Subcutaneous abdominal adipose tissue (tissue), 5 donors: Measurements from ENCODE around the gene EBF3.

ENCODE experiments used
- H3K27ac ChIP-seq: one replicate; pipeline ENCODE4 v1.7.0; 2013; ENCODE audit warnings: low read depth, mild to moderate bottlenecking, inconsistent platforms, low read length, moderate library complexity
- H3K27me3 ChIP-seq, 5 donors: one replicate each; pipeline ENCODE4 v1.7.0; 2013; ENCODE audit warnings: low read length in 5 of 5, inconsistent platforms in 1 of 5; ENCODE audit not compliant: control insufficient read depth in 5 of 5, insufficient read depth in 4 of 5
- H3K36me3 ChIP-seq, 5 donors: one replicate each; pipeline ENCODE4 v1.7.0; 2013; ENCODE audit warnings: low read length in 5 of 5; ENCODE audit not compliant: control insufficient read depth in 5 of 5, insufficient read depth in 5 of 5
- H3K4me1 ChIP-seq, 5 donors: one replicate each; pipeline ENCODE4 v1.7.0; 2013; ENCODE audit warnings: low read length in 5 of 5, mild to moderate bottlenecking in 3 of 5, moderate library complexity in 1 of 5; ENCODE audit not compliant: control insufficient read depth in 5 of 5, insufficient read depth in 5 of 5
- H3K4me3 ChIP-seq, 5 donors: one replicate each; pipeline ENCODE4 v1.7.0; 2013; ENCODE audit warnings: low read length in 5 of 5, low read depth in 1 of 5
- H3K9ac ChIP-seq, 5 donors: one replicate each; pipeline ENCODE4 v1.7.0; 2013; ENCODE audit warnings: low read length in 5 of 5, mild to moderate bottlenecking in 4 of 5, moderate library complexity in 3 of 5
- H3K9me3 ChIP-seq, 5 donors: one replicate each; pipeline ENCODE4 v1.7.0; 2013; ENCODE audit warnings: low read length in 5 of 5; ENCODE audit not compliant: control insufficient read depth in 5 of 5
- donor health status: healthy.
- donor health status: healthy.
- donor health status: healthy.
- donor health status: healthy.
- donor health status: healthy.

Gene EBF3

GRCh38 chr10:129912986-129913695 is 50.9 kb downstream of the EBF3 start:
- Histone ChIP-seq H3K9ac (no peak overlapping the region), H3K36me3 (peaks cover 0 to 5% (median 0%) of the 10 kb centered on the region in 5 donors), H3K9me3 (no peaks in the 10 kb centered on the region), H3K27me3 (no peaks in the 10 kb centered on the region), H3K27ac (no peak overlapping the region), H3K4me3 (no peak overlapping the region), H3K4me1 (peaks cover 4 to 54% (median 39%) of the 10 kb centered on the region in 5 donors)

DNA sequence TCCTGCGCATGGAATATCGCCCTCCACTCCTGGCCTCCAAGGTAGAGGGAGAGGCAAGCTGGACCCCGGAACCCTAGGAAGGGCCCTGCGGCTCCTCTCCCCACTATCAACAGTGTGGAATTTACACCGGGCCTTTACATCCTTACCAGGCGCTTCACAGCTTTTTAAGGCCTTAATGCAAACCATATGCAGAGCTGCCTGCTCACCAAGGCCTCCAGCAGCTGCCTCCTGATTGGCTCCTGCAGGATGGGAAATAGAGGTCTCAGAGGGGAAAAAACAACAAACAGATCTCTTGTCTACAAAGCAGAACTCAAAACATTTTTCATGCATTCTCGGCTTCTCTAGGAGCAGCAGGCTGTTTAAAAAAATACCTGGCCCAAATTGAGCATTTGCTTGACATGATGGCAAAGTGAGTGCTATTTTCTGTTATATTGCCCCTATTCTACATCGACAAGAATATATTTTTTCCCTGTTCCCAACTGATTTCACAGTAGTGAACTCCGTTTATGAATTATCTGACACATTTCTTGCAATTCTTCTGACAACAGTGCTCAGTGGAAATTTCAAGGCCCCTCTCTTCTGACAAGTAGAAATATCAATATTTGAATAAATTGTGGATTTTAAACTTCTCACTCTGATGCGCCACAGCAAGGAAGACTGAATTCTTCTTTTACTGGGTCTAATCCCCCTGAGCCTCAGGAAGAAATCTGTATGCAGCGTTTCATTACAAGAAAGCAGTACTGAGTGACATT is 51.7 kb downstream of the EBF3 start:
- H3K9me3 ChIP-seq, result no peaks in the 10 kb centered on the region
- no peak overlapping the region for H3K27ac ChIP-seq
- no peak overlapping the region for H3K4me3 ChIP-seq
- H3K27me3 ChIP-seq, result no peaks in the 10 kb centered on the region
- H3K4me1 ChIP-seq, result peaks cover 4 to 54% (median 39%) of the 10 kb centered on the region in 5 donors
- H3K9ac ChIP-seq, result no peak overlapping the region
- peaks cover 0 to 5% (median 0%) of the 10 kb centered on the region in 5 donors for H3K36me3 ChIP-seq

DNA sequence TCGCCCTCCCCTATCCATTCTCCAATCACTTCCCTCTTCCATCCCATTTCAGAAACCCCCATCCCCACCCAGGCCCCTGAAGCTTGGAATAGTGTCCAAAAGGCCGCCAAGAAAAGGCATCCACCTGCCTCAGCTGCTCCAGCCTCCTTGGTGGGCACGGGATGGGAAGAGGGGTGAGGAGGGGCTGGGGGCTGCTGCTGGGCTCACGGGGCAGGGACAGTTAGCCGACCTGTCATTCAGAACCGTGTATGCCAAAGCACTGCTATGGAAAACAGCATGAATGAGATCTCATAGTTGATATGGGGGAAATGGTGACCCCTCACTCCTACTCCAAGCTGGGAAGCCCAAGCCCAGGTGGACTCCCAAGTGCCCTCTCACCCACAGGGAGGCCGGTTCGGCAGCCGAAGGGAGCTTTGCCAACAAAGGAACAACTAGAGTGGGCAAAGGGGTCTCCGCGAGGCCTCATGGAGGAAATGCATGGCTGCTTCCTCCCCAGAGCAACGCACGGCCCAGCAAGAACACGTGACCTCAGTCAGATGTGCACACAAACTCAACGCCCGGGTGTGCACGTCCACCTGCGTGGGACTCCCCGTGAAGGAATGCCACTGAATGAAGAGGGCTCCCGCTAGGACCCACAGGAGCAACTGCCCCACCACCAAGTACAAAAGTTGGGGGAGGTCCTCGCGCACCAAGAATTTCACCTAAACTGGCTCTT is 52.5 kb downstream of the EBF3 start:
- Histone ChIP-seq H3K36me3 (peaks cover 0 to 5% (median 0%) of the 10 kb centered on the region in 5 donors), H3K27me3 (no peaks in the 10 kb centered on the region), H3K9me3 (no peaks in the 10 kb centered on the region), H3K27ac (no peak overlapping the region), H3K4me3 (no peak overlapping the region), H3K9ac (no peak overlapping the region), H3K4me1 (peaks cover 4 to 52% (median 35%) of the 10 kb centered on the region in 5 donors)

GRCh38 chr10:129910861-129911260 is 53.2 kb downstream of the EBF3 start:
- H3K9ac ChIP-seq, result no peak overlapping the region
- H3K9me3 ChIP-seq, result no peaks in the 10 kb centered on the region
- H3K4me3 ChIP-seq, result no peak overlapping the region

GRCh38 chr10:129909531-129910256 is 54.4 kb downstream of the EBF3 start:
- Histone ChIP-seq H3K9me3 (no peaks in the 10 kb centered on the region), H3K27me3 (no peaks in the 10 kb centered on the region)

More at GRCh38 chr10:129910861-129911260, 53.2 kb downstream of the EBF3 start:
- Histone ChIP-seq H3K27ac (no peak overlapping the region), H3K27me3 (no peaks in the 10 kb centered on the region), H3K4me1 (peaks cover 3 to 45% (median 27%) of the 10 kb centered on the region in 5 donors), H3K36me3 (peaks cover 0 to 5% (median 0%) of the 10 kb centered on the region in 5 donors)

GRCh38 chr10:129909080-129909479 is 55.0 kb downstream of the EBF3 start:
- Histone ChIP-seq H3K9ac (no peak overlapping the region), H3K36me3 (peaks cover 0 to 3% (median 0%) of the 10 kb centered on the region in 5 donors), H3K9me3 (no peaks in the 10 kb centered on the region), H3K27me3 (no peaks in the 10 kb centered on the region), H3K27ac (no peak overlapping the region), H3K4me3 (no peak overlapping the region), H3K4me1 (peaks cover 3 to 39% (median 20%) of the 10 kb centered on the region in 5 donors)

More at GRCh38 chr10:129909531-129910256, 54.4 kb downstream of the EBF3 start:
- Histone ChIP-seq H3K27ac (no peak overlapping the region), H3K36me3 (peaks cover 0 to 3% (median 0%) of the 10 kb centered on the region in 5 donors), H3K9ac (no peak overlapping the region), H3K4me3 (no peak overlapping the region), H3K4me1 (peaks cover 3 to 39% (median 23%) of the 10 kb centered on the region in 5 donors)

DNA sequence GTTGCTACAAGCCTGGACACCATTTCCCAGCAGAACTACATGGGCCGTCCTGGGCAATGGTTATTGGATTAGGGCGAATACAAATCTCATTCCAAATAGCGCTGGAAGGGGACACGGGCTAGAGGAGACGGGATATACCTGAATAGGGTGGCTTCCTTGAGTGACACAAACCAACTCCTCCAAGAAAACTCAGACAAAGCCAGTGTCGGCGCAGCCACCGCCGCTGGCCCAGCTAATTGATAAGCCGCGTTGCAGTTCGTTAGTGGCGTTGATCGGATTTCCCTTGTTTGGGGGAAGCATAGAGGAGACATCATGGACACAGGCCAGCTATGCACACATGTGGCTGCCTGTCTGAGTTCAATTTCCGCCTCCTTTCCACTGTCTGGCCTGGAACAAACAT is 55.7 kb downstream of the EBF3 start:
- peaks cover 0 to 3% (median 0%) of the 10 kb centered on the region in 5 donors for H3K36me3 ChIP-seq
- no peak overlapping the region for H3K27ac ChIP-seq
- no peaks in the 10 kb centered on the region for H3K9me3 ChIP-seq
- H3K9ac ChIP-seq, result no peak overlapping the region
- H3K27me3 ChIP-seq, result no peaks in the 10 kb centered on the region
- no peak overlapping the region for H3K4me3 ChIP-seq
- peaks cover 3 to 33% (median 14%) of the 10 kb centered on the region in 5 donors for H3K4me1 ChIP-seq

DNA sequence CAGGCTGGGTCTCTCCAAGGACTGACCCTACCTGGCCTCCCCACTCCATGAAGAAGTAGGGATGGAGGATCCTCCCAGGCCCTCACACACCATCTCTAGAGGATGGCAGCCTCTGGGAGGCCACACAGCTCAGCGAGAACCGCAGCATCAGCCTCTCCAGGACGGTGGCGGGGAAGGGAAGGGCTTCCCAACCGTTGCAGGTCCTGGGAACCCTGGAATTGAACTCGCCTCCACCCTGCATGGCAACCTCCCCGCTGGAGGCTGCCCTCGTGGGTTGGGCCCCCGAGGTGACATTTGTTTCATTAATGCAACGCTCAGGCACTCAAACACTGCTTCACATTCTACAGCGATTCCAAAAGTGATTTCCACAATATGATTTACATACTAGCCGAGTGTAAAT is 58.5 kb downstream of the EBF3 start:
- Histone ChIP-seq H3K4me1 (peaks cover 0 to 14% (median 7%) of the 10 kb centered on the region in 5 donors), H3K9ac (no peak overlapping the region), H3K27me3 (no peaks in the 10 kb centered on the region), H3K27ac (no peak overlapping the region), H3K9me3 (no peaks in the 10 kb centered on the region), H3K36me3 (peaks cover 0 to 9% (median 3%) of the 10 kb centered on the region in 5 donors), H3K4me3 (no peak overlapping the region)

GRCh38 chr10:129904323-129904722 is 59.8 kb downstream of the EBF3 start:
- Histone ChIP-seq H3K27ac (no peak overlapping the region), H3K9me3 (no peaks in the 10 kb centered on the region), H3K4me1 (peaks cover 0 to 14% (median 7%) of the 10 kb centered on the region in 5 donors), H3K9ac (no peak overlapping the region), H3K27me3 (no peaks in the 10 kb centered on the region), H3K36me3 (peaks cover 0 to 6% (median 3%) of the 10 kb centered on the region in 5 donors), H3K4me3 (no peak overlapping the region)
